ENCODE results near the gene NFATC2IP. TPM values are rescaled to one million over a fixed set of nuclear protein-coding genes. Genes with fewer than 3 reads are reported as not detected.

Gene NFATC2IP
- total and polyA plus RNA-seq, 2 donors (not counting 1 experiment from before 2014, with no cell fraction given), result 96.4 to 102 TPM

DNA sequence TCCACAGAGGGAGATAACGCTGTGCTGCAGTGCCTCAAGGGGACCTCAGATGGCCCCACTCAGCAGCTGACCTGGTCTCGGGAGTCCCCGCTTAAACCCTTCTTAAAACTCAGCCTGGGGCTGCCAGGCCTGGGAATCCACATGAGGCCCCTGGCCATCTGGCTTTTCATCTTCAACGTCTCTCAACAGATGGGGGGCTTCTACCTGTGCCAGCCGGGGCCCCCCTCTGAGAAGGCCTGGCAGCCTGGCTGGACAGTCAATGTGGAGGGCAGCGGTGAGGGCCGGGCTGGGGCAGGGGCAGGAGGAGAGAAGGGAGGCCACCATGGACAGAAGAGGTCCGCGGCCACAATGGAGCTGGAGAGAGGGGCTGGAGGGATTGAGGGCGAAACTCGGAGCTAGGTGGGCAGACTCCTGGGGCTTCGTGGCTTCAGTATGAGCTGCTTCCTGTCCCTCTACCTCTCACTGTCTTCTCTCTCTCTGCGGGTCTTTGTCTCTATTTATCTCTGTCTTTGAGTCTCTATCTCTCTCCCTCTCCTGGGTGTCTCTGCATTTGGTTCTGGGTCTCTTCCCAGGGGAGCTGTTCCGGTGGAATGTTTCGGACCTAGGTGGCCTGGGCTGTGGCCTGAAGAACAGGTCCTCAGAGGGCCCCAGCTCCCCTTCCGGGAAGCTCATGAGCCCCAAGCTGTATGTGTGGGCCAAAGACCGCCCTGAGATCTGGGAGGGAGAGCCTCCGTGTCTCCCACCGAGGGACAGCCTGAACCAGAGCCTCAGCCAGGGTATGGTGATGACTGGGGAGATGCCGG lies 18.2 kb upstream of the NFATC2IP start:
- intact Hi-C loops (cut with micrococcal nuclease), result loop anchor here (1.0 kb wide), 1 partner anchor 8 kb away; no protein-coding TSS in a partner anchor
- Mint-ChIP-seq H3K4me1 (peaks cover 73% of the 10 kb centered on the region), H3K9me3 (ENCODE audit: insufficient read depth) (no peaks in the 10 kb centered on the region), H3K27me3 (no peaks in the 10 kb centered on the region), H3K4me3 (peak overlapping the region; percentile 96), H3K27ac (peak overlapping the region; percentile 96)
- Histone ChIP-seq H3K79me2 (ENCODE audit: control insufficient read depth, insufficient read depth, low read length) (peaks cover 60% of the 10 kb centered on the region), H3K27me3 (replicated peaks in 1 of 4; ENCODE audit: control extremely low read depth in 1 of 4, control insufficient read depth in 3 of 4, insufficient read depth in 4 of 4, low read length in 3 of 4) (no peaks in the 10 kb centered on the region), H3K27ac (ENCODE audit: low read length in 2 of 2) (peak overlapping the region; percentile 86 to 95), H3K9me3 (ENCODE audit: control extremely low read depth in 1 of 3, control insufficient read depth in 2 of 3, insufficient read depth in 1 of 3, low read length in 2 of 3) (peaks cover 0 to 8% (median 0%) of the 10 kb centered on the region in 3 donors), H3K4me1 (ENCODE audit: control insufficient read depth in 2 of 2, insufficient read depth in 2 of 2, low read length in 2 of 2) (peaks cover 62 to 80% of the 10 kb centered on the region in 2 donors), H3K36me3 (replicated peaks in 1 of 2; ENCODE audit: control extremely low read depth in 1 of 2, control insufficient read depth in 1 of 2, extremely low read depth in 1 of 2, insufficient read depth in 2 of 2, low read length in 1 of 2) (peaks cover 0 to 39% of the 10 kb centered on the region in 2 experiments), H3K4me3 (ENCODE audit: control extremely low read depth in 1 of 5, extremely low read depth in 1 of 5, insufficient read depth in 1 of 5, low read depth in 2 of 5, low read length in 4 of 5) (peak overlapping the region; percentile 65 to 84 (median 83)), H2AFZ (ENCODE audit: insufficient read depth, low read depth, low read length, poor library complexity, severe bottlenecking) (peak overlapping the region; percentile 73), H3K4me2 (replicated peaks; ENCODE audit: low read depth, low read length, poor library complexity, severe bottlenecking) (peak overlapping the region; percentile 98), H3K9ac (ENCODE audit: low read length) (peak overlapping the region; percentile 95), H4K20me1 (ENCODE audit: control insufficient read depth, insufficient read depth, low read length, poor library complexity, severe bottlenecking) (peaks cover 22% of the 10 kb centered on the region)
- TF ChIP-seq, protein P1, sequence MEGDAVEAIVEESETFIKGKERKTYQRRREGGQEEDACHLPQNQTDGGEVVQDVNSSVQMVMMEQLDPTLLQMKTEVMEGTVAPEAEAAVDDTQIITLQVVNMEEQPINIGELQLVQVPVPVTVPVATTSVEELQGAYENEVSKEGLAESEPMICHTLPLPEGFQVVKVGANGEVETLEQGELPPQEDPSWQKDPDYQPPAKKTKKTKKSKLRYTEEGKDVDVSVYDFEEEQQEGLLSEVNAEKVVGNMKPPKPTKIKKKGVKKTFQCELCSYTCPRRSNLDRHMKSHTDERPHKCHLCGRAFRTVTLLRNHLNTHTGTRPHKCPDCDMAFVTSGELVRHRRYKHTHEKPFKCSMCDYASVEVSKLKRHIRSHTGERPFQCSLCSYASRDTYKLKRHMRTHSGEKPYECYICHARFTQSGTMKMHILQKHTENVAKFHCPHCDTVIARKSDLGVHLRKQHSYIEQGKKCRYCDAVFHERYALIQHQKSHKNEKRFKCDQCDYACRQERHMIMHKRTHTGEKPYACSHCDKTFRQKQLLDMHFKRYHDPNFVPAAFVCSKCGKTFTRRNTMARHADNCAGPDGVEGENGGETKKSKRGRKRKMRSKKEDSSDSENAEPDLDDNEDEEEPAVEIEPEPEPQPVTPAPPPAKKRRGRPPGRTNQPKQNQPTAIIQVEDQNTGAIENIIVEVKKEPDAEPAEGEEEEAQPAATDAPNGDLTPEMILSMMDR (IDR thresholded peaks at IDR 0.05), result no peak
- TF ChIP-seq EZH2 (IDR thresholded peaks at IDR 0.05; ENCODE audit: borderline replicate concordance, insufficient read depth, low read depth, low read length, poor library complexity, severe bottlenecking), result no peak
- CTCF ChIA-PET, result interaction anchor here (0.5 to 8.4 kb wide), 10 partner anchors 9 to 110 kb away, joined by 3 to 83 read pairs (median 4); partner anchors contain the start of genes ATXN2L and TUFM
- ATAC-seq (ENCODE audit: low read depth) (no peak), DNase-seq (peak; percentile 42)
- WGBS (ENCODE audit: insufficient coverage), result 34% methylated on average over 14 of the region's 20 CpGs
- POLR2A ChIA-PET, result interaction anchor here (0.7 to 3.7 kb wide), 7 partner anchors 10 to 69 kb away, joined by 3 to 34 read pairs (median 8); partner anchors contain the start of gene SH2B1
